ENCODE data around the gene SHISA8.

The SHISA8 gene

DNA sequence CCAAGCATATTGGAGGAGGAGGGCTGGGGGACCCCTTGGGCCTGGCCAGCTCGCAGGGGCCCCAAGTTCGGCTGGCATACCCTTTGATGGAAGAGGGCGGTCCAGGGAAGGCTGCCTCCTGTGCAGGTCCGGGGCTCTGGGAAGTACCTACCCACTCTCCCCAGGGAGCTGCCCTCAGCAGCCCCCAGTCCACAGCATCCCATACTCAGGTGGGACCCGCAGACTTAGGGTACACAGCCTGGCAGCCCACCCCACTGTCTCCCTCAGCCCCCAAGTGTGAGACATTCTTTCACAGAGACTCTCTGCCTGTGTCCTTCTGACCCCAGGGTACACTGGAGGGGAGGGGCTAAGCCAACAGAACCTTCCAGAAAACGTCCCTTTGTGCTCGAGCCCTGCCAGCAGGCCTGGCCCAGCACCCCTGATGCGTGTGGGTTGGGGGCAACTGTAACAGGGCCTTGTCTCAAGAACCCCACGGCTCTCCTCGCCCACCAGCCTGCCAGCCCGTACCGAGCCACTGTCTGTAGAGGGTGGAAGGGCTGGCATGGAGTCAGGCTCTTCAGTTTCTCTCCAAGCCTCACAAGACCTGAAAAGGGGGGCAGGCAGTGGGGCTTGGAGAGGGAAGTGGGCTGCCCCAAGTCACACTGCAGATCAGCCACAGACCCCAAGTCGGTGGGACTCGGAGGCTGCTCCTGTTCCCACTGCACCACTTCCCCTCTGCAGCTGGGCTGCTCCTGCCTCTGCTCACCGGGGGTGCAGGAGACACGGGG, 18.7 kb upstream of the SHISA8 start:
- TF ChIP-seq, protein P1, sequence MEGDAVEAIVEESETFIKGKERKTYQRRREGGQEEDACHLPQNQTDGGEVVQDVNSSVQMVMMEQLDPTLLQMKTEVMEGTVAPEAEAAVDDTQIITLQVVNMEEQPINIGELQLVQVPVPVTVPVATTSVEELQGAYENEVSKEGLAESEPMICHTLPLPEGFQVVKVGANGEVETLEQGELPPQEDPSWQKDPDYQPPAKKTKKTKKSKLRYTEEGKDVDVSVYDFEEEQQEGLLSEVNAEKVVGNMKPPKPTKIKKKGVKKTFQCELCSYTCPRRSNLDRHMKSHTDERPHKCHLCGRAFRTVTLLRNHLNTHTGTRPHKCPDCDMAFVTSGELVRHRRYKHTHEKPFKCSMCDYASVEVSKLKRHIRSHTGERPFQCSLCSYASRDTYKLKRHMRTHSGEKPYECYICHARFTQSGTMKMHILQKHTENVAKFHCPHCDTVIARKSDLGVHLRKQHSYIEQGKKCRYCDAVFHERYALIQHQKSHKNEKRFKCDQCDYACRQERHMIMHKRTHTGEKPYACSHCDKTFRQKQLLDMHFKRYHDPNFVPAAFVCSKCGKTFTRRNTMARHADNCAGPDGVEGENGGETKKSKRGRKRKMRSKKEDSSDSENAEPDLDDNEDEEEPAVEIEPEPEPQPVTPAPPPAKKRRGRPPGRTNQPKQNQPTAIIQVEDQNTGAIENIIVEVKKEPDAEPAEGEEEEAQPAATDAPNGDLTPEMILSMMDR (IDR thresholded peaks at IDR 0.05; ENCODE audit: low read depth, low read length), result no peak
- no peak for DNase-seq (ENCODE audit: low read depth in 2 of 2)
- no peak overlapping the region for H3K4me3 ChIP-seq (replicated peaks in 1 of 2; ENCODE audit: low read depth in 2 of 2, low read length in 2 of 2)

- TF ChIP-seq, protein P1 (IDR thresholded peaks at IDR 0.05; ENCODE audit: low read depth, low read length), result no peak
- no peak overlapping the region for H3K4me3 ChIP-seq (replicated peaks in 1 of 2; ENCODE audit: low read depth in 2 of 2, low read length in 2 of 2)
Measured at GRCh38 chr22:41932353-41932752, 17.5 kb upstream of the SHISA8 start.

DNA sequence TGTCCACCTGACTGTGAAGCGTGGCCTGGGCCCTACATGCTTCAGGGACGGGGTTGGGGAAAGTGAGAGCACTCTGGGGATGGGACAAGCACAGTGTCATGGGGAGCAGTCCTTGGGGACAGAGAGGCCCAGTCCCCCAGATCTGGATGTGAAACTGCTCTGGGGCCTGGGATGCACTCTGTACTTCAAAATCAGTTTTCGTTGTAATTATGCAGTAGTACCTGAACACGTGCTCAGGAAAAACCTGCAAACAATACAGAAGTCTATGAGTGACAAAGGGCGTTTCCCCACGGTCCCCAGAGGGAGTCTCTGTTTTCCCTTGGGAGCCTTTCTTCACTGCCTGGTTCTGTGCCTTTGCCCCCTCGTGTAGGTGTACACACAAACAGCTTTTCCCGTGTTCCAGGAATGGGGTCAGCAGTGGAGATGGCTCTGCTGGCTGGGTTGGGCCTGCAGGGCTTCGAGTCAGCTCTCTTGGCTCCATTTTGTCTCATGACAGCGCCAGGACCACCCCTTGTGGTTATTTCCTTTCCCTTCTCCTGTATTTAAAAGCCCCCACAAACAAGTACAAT, 16.9 kb upstream of the SHISA8 start:
- TF ChIP-seq, protein P1 (IDR thresholded peaks at IDR 0.05; ENCODE audit: low read depth, low read length), result no peak
- DNase-seq (ENCODE audit: low read depth in 2 of 2), result no peak
- H3K4me3 ChIP-seq (replicated peaks in 1 of 2; ENCODE audit: low read depth in 2 of 2, low read length in 2 of 2), result no peak overlapping the region

More at GRCh38 chr22:41932353-41932752, 17.5 kb upstream of the SHISA8 start:
- DNase-seq (ENCODE audit: low read depth in 2 of 2), result no peak

GRCh38 chr22:41929418-41929810, 14.5 kb upstream of the SHISA8 start:
- no peak overlapping the region for H3K4me3 ChIP-seq (replicated peaks in 1 of 2; ENCODE audit: low read depth in 2 of 2, low read length in 2 of 2)
- TF ChIP-seq, protein P1 (IDR thresholded peaks at IDR 0.05; ENCODE audit: low read depth, low read length), result no peak
- DNase-seq (ENCODE audit: low read depth in 2 of 2), result no peak

DNA sequence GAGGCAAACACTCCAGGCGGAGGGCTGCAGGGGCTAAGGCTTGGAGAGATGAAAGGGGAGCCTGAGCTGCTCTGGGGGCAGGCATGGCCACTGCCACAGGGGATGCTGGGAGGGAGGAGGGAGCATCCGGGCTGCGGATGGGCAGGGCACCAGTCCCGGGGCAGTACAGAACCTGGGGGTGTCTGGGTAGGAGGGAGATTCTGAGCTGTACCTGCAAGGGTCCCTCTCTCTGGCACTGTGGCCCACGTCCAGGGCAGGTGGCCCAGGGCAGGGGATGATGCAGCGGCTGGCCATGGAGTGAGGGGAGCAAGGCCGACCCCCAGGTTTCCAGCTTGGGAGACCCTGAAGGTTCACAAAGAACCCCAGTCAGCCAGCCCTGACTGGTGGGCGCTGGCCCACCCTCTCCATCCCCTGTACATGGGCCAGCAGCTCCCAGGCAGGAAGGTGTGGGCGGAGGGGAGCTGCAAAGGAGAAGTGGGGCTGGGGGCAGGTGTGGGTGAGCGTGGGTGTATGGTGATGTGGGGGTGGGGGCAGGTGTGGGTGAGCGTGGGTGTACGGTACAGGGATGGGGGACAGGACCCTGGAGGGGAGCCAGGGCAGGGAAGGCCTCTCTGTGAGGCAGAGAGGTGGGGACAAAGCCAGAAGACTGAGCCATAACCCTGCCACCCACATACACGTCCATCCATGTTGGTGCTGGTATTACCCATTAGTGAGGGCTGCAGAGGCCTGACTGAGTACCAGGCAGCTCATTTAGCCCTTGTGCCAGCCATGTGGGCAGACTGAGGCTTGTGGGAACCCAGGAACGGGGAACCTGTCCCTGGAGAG, 13.9 kb upstream of the SHISA8 start:
- H3K4me3 ChIP-seq (replicated peaks in 1 of 2; ENCODE audit: low read depth in 2 of 2, low read length in 2 of 2), result no peak overlapping the region
- TF ChIP-seq, protein P1 (IDR thresholded peaks at IDR 0.05; ENCODE audit: low read depth, low read length), result no peak
- no peak for DNase-seq (ENCODE audit: low read depth in 2 of 2)

GRCh38 chr22:41927813-41928212, 12.9 kb upstream of the SHISA8 start:
- TF ChIP-seq, protein P1 (IDR thresholded peaks at IDR 0.05; ENCODE audit: low read depth, low read length), result no peak
- DNase-seq (ENCODE audit: low read depth in 2 of 2), result no peak
- H3K4me3 ChIP-seq (replicated peaks in 1 of 2; ENCODE audit: low read depth in 2 of 2, low read length in 2 of 2), result no peak overlapping the region
